Measurements from ENCODE around the gene IDUA. TPM values are rescaled to one million over a fixed set of nuclear protein-coding genes. Genes with fewer than 3 reads are reported as not detected.

Gene IDUA
- polyA plus RNA-seq, 3 donors: 10.4 to 11.4 (median 10.6) TPM

DNA sequence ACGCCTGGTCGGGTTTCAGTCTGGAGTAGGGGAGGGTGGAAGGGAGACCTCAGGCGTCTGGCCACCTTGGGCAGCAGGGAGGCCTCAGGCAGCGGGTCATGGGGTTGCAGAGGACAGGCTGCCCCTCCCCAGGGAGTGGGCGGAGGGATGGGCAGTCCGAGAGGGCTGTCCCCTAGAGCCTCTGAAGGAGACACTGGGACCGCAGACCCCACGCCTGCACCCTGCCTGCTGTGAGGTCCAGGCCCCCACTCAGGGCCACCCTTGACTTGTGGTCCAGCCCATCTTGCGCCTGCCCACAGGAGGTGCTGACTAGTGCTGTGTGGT is 41.0 kb downstream of the IDUA start:
- DNase-seq (ENCODE audit: low read depth in 3 of 3, low spot score in 2 of 3): no peak

DNA sequence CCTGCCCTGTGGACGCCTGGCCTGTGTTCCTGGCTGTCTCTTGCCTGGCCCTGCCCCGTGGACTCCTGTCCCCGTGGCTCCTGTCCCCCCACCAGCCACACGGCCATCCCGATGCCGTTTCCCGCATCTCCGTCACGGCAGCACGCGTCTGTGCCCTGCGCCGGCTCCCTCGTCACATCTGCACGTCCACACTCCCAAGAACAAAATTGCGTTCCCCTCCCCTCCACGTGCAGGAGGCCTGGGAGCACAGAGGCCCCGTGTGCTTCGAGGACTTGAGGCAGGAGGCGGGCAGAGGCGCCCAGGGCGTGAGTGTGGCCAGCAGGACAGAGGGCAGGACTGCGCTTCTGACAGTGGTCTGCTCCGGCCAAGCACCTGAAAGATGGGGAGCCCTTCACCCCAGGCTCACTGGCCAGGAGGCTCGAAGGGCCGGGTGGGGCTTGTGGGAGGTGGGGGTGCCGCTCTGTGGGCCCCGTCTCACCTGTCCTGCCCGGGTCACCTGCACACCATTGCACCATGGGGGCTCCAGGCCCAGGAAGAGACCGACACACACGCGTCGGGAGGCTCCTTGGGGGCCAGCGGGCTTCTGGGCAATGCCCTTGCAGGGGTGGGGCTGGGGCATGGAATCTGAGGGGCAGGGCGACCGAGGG is 41.9 kb downstream of the IDUA start:
- no peak for DNase-seq (ENCODE audit: low read depth in 3 of 3, low spot score in 2 of 3)

DNA sequence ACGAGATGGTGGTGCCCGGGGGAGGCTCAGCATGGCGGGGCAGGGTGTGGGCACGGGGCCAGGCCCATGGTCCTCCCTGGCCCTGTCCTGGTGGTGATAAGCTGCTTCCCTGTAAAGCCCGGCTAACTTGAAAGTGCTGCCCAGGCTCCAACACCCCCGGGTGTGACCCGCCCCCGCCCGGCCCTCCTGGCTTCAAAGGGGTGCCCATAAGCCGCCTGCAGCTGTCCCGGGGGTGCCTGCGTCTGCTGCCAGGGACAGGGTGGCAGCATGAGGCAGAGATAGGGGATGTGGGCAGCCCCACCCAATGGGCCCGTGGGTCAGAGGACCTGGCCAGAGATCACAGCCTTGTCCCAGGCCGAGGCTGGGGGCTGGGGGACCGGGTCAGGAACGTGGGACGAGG is 42.7 kb downstream of the IDUA start:
- no peak for DNase-seq (ENCODE audit: low read depth in 3 of 3, low spot score in 2 of 3)

DNA sequence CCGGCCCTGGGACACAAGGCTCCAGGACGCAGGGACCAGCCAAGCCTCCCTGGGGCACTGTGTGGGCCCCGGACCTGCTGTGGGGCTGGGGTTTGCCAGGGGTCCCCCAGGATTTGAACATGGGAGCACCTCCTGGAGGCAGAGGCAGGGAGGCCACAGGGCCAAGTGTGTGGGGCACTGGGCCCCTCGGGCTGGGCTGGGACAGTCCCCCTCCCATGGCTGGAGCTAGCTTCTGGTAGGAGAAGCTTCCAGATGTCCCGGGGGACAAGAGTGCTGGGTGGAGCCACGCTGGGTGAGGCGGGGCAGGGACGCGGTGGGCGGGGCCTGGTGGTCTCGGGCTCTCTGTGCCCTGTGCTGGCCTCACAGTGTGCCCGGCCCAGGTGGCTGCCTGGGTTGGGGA is 43.2 kb downstream of the IDUA start:
- no peak for DNase-seq (ENCODE audit: low read depth in 3 of 3, low spot score in 2 of 3)

DNA sequence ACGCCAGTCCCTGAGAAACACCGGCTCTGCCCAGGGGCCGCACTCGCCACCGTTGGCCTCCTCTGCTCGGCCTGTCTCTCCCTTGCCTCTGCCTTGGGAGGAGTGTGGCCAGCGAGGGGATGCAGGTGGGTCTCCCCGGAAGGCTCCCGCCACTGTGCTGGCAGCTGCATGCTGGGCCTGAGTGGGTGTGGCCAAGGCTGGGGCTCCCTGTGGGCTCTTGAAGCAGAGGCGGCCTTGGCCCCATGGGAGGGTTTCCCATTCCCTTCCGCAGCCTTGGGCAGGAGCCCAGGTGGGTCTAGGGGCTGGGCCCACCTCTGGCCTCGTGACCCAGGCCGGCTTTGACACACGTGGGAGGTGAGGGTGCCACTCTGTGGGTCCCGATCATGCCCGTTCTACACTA is 43.7 kb downstream of the IDUA start:
- no peak for DNase-seq (ENCODE audit: low read depth in 3 of 3, low spot score in 2 of 3)

DNA sequence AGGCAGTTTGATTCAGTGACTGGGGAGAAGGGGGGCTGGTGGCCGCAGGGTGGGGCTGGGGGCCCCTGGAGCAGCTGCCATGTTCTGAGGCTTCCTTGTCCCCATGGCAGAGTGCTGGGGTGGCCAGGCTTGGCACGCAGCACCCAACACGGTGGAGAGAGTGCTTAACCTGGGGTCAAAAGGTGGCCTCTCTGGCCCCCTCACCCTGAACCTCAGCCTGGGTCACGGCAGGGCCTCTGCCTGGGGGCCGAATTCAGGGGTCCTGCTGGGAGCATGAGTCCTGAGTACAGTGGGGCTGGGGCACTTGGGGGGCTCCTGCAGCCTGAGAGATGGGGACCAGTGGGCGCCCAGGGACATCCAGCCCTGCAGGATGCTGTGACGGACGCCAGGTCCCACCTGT is 44.5 kb downstream of the IDUA start:
- no peak for DNase-seq (ENCODE audit: low read depth in 3 of 3, low spot score in 2 of 3)

DNA sequence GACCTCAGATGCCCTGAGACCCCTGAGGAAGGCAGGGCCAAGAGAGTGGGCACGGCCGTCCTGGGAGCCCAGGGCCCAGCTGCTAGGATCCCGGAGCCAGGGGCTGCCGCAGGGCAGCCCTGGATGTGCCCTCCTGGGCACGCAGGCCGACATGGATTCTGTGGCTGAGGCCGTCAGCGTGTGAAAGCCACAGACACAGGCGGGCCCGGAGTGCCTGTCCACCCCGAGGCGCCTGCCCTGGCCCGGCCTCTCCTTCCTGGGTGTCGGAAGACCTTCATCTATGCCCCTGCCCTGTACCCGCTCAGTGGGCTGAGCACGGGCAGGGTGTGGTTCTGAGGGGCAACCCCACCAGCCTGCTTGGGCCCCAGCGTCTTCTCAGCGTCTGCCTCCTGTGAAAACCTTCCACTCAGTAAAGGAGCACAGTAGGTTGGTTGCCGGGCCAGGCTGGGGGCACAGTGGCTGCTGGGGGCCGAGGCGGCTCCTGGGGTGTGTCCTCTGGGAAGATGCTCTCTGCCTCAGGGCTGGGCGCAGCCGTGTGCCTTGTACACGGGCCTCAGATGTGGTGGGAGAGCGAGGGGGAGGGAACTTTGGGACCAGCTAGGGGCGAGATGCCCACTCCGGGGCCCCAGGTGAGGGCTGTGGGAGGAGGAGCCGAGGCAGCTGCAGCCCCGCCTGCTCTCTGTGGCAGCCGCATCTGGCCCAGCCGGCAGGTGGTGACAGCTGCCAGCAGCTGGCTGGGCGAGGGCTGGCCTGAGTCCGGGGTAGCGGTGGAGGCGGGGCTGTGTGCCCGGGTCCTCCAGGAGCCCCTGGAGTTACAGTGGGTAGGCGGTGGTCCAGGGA is 45.3 kb downstream of the IDUA start:
- DNase-seq (ENCODE audit: low read depth in 3 of 3, low spot score in 2 of 3): no peak

DNA sequence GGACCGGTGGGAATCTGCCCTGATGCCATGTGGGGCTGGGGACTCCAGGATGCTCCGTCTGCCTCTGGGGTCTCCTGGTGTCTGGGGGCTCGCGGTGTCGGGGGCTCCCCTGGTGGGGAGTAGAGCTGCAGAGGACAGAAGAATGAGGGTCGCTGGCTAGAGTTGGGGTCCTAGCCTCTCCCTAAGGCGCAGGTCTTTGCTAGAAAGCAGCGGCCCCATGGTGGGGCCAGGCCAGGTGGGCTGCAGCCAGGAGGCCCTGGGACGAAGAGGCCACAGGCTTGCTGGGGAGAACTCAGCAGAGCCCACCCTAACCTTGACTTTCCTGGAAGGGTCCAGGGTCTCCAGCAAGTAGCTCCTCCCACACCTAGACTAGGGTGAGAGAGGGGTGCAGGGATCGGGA is 46.0 kb downstream of the IDUA start:
- DNase-seq (ENCODE audit: low read depth in 3 of 3, low spot score in 2 of 3): no peak

DNA sequence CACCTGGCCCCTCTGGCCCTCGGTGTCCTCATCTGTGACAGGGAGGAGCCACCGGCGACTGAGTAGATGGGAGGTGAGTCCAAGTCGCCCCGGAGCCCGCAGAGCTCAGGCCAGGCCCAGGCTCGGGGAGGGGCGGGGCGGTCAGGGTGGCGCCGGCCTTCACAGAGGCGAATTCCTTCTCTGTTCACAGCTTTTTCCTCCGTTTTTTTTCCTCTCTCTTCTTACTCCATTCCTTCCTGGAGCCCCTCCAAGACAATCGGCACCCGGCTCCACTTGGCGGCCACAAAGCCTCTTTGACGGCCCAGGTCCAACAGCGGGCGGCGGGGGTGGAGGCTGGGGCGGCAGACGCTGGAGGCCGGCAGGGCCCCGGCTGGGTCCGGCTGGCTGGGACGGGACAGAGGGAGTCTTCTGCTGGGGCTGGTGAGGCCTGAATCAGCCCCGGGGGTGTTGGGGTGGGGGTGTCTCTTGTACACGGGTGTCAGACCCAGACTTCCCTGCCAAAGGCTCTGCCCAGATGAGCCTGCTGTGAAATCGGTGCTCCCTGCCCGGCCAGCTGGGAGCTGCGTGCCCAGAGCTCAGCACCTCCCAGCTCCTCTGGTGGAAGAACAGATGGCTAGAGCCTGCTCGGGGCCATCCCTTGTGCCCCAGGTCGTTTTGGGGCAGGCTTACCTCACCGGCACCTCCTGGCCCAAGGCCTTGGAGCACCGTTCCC is 47.2 kb downstream of the IDUA start:
- DNase-seq (ENCODE audit: low read depth in 3 of 3, low spot score in 2 of 3): no peak

DNA sequence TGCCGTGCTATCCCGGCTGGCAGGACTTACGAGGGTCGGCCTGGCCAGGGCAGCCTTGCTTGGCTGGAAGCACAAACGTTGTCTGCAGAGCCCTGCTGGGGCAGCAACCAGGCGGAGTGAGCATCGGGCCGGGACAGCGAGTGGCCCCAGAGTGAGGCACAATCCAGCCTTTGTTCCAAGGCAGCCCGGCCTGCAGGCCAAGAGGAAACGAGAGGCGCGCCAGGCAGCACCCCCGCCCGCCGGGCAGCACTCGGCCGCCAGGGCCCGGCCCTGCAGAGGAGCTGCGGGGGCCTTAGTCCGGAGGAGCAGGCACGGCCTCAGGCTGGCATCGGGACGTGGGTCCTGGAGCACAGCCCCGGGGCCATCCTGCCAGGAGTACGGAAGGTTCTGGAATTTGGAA is 48.7 kb downstream of the IDUA start:
- no peak for DNase-seq (ENCODE audit: low read depth in 3 of 3, low spot score in 2 of 3)

DNA sequence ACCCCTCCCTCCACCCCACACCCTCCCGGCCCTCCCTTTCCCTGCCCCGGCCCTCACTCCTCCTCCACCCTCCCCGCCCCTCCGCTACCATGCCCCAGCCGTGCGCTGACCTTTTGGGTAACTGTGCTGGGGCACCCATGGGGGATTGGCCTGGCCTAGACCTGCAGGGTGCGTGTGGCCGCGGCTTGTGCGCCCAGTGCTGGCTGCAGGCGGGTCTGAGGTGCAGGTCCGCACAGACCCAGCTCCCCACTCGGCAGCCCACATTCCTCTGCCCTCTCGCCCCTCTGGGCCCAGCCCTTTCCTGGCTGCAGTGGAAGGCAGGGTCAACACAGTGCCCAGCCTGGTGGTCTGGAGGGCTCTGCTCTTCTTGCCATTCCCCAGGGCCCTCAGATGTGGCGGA is 49.3 kb downstream of the IDUA start:
- no peak for DNase-seq (ENCODE audit: low read depth in 3 of 3, low spot score in 2 of 3)

DNA sequence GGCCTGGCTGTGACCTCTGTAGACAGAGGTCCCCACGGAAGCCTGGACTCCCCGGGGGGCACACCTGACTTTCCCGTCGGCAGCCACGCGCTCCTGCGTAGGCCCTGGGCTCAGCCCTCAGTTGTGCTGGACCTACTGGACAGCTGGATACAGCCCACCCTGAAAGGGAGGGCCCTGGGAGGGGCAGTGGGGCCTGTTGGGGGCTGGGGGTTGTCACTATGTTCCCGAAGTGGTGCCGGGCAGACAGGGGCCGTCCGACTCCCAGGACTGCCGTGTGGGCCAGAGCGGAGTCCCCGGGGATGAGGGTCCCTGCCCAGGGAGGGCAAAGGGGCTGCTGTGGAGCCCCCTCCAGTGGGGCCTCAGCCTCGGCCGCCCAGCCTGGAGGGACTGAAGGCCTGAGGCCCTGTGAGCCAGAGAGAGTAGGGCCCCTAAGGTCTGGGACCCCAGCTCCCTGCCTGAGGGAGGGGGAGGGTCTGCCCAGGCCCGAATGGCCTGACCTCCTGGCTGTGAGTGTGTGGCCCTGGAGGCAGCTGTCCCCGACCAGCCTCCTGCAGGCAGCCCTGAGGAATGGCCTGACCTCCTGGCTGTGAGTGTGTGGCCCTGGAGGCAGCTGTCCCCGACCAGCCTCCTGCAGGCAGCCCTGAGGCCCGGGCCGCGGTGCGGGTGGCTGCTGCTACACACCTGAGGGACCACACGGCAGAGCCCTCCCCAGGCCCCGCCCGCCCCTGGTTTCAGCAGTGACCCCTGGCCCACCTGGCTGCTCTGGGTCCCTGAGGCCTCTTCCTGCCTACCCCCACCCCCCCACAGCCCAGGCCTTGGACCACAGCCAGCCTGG is 50.3 kb downstream of the IDUA start:
- no peak for DNase-seq (ENCODE audit: low read depth in 3 of 3, low spot score in 2 of 3)

DNA sequence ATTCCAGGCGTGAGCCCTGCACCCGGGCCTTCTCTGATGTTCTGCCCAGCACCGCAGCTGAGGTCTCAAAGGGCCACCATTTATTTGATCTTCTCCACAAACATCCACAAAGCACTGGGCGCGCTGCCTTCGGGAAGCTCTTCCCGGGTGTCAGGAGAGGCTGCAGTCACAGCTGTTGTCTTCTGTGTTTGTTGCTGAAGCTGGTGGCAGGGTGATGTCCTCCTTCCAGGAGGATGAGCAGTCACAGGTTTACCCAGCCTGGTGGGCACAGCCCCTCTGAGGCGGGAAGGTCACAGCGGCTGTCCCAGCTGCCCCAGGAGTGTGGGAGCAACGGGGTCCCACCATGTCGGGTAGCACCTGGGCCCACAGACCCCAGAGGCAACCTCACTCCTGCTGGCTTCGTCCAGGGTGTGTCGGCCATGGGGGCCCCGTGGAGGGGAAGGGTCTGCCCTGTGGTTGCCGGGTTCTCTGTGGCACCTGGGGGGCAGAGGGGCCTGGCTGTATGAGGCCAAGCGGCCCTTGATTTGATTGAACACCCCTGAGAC is 52.2 kb downstream of the IDUA start:
- no peak for DNase-seq (ENCODE audit: low read depth in 3 of 3, low spot score in 2 of 3)

DNA sequence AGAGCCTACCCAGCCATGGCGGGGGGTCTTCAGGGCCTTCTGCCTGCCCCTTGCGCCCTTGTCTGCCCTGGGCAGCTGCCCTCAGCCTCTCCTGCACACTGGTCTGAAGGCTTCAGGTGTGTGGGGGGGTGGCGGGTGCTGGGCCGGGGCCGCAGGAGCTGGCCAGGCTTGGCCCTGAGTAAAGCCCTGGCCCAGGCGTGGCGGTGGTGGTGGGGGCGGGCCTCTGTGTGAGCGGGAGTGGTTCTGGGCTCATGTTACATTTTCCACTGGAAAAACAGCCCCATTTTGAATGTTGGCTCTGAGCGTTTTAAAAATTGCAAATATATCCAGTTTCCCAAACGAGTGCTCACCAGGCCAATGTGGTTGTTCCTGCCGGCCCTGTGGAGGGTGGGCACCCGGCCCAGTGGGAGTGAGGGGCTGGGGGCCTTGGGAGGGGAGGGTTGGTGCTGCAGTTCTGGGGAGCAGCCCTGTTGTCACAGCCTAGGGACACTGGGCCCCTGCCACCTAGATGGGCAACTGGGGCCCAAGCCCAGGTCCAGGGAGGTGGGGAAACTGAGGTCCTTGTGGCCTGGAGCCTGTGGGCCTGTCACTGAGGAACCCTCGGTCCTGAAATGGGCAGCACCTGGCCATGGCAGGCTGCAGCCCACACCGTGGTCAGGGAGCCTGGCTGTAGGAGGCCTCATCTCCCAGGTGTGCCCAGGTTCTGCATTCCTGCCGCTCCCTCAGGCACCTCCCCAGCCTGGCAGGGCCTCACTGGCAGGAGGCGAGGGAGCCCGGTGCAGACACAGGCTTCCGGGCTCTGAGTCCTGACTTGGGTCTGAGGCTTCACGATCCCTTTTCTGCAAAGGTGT is 52.9 kb downstream of the IDUA start:
- no peak for DNase-seq (ENCODE audit: low read depth in 3 of 3, low spot score in 2 of 3)

DNA sequence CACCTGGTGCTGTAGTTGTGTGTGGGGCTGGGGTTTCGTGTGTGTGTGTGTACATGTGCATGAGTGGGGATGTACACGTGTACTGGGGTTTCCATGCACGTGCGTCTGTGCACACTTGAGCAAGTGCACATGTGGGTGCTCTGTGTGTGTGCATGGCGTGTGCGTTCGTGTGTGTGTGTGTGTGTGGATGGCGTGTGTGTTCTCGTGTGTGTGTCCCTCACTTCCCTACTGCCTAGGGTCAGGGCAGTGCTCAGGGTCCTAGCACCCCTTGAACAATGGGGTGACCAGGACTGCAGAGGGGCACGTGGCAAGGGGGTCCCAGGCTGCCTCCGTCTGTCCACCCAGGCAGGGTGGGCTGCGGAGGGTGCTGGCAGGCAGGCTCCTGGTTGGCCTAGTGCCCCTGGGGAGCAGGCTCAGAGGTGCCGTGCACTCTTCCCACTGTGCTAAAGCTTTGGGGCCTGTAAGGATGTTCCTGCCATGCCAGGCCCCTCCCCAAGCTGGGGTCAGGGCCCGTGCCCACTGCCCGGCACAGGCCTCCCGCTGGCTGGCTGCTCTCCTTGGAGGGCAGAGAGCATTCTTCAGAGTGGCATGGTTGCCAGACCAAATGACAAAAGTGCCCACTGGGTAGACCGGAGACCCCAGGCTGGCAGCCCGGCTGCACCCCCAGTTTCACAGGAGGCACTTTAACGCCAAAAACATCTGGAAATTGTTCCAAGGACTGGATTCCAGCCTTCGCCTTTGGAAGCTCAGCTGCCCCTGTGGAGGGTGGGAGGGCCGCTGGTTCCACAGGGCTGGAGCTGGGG is 53.7 kb downstream of the IDUA start:
- DNase-seq (ENCODE audit: low read depth in 3 of 3, low spot score in 2 of 3): no peak

DNA sequence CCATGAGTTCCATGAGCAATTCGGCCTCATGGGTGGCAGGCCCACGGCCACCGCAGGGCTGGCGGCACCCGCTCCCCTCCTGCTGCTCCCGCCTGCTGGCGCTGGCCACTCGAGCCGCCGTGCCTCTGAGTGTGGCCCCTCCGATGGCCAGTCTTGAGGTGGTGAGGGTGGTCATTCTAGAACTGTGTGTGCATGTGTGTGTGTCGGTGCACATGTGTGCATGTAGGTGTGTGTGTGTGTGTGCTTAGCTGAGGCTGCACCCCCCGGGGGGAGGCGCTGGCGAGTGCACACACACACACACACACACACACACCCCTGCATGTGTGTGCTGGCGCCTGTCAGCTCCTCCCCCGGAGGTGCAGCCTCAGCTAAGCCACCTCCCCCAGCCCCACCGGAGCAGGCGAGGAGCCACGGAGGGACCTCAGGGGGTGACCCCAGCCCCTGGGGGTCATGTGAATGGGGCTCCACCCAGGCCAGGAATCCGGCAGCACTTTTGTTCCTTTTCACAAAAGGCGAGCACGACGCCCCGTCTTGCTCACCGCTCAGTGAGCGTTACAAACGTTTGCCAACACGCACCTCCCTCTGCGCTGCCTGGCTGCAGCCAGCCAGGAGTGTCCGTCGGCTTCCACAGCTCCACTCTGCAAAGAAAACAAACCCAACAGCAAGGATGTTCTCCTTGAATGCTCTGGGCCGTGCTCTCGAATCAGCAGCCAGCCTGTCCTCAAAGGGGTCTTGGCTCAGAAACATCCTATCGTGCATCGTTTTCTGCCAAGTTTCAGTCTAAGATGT is 54.5 kb downstream of the IDUA start:
- no peak for DNase-seq (ENCODE audit: low read depth in 3 of 3, low spot score in 2 of 3)

DNA sequence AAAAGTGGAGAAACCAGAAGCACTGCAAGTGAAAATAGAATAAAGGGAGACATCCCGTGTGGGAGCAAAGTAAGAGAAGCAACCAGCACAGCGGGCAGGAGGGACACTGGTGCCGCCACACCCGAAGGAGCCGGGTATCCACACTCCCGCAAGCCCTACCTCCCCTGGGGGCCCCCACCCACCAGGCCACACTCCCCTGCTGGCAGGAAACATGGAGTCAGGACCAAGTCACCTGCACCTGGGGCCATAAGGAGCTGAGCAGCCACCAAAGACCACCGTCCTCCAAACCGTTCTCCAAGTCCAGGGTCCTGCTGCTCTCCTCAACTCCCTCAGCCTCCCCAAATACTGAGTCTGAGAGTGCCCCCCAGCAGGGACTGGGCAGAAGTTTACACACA is 55.1 kb downstream of the IDUA start:
- DNase-seq (ENCODE audit: low read depth in 3 of 3, low spot score in 2 of 3): no peak

DNA sequence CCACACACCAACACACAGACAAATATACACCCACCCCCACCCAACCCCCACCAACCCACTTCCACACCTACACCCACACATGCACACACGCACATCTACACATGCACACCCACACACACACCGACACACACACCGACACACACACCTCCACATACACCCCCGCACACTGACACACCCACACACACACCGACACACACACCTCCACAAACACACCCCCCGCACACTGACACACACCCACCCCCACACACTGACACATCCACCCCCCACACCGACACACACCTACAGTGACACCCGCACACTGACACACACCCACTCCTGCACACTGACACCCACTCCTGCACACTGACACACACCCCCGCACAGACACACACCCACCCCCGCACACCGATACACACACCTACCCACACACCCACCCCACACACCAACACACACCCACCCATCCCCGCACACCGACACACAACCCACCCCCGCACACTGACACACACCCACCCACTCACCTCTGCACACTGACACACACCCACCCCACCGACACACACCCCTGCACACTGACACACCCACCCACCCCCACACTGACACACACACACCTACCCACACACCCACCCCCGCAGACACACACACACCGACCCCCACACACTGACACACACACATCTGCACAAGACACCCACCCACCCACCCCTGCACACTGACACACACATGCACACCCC is 55.7 kb downstream of the IDUA start:
- no peak for DNase-seq (ENCODE audit: low read depth in 3 of 3, low spot score in 2 of 3)

Data from right renal cortex interstitium (tissue), 3 donors.